Endothelial cell of umbilical vein (primary cell): ENCODE data around the gene KBTBD4. TPM values are rescaled to one million over a fixed set of nuclear protein-coding genes. Genes with fewer than 3 reads are reported as not detected.
A peak's percentile ranks its signal among the peaks of the same experiment; 100 is the strongest.

Experiments
- BruUV-seq: library from RNA; stranded (reverse); fragments of 400-500 nt; replicated peaks from 2 replicates; lab custom pipeline; 2021; lab: Mats Ljungman, UMichigan
- CTCF ChIA-PET: fragments of 300-600, 350-600 bp; sonication (Branson Sonifier 250); formaldehyde crosslinking; loops from one replicate; lab custom pipeline; 2021; ENCODE audit warnings: antibody characterized with exemption, inconsistent platforms; lab: Charles Lee
- POLR2A ChIA-PET: fragments of 300-600, 350-600 bp; sonication (Branson Sonifier 250); formaldehyde crosslinking; loops from one replicate; lab custom pipeline; 2021; ENCODE audit warnings: antibody characterized with exemption, inconsistent platforms; lab: Charles Lee
- DNase-seq: peaks from one replicate; pipeline ENCODE4 v3.0.0-alpha.2; 2011; ENCODE audit warnings: low read depth, low spot score
- FAIRE-seq: peaks from 2 replicates; lab custom pipeline; 2011; peaks lifted over from hg19 to GRCh38; lab: Jason Lieb, UNC
- H2AFZ ChIP-seq: 2 replicates; pipeline ENCODE4 v1.6.0; 2012; ENCODE audit warnings: low read depth, low read length, control low read depth, inconsistent platforms
- H3K27ac ChIP-seq: 2 replicates; pipeline ENCODE4 v1.5.1; 2011; ENCODE audit warnings: low read depth, mild to moderate bottlenecking, control low read depth, low read length, moderate library complexity; ENCODE audit not compliant: insufficient read depth
- H3K27me3 ChIP-seq, 2 experiments: 2 replicates each; pipeline versions ENCODE4 v1.6.0 to v1.6.1; 2011; ENCODE audit warnings: low read length in 2 of 2, mixed read lengths in 1 of 2; ENCODE audit not compliant: control insufficient read depth in 2 of 2, insufficient read depth in 2 of 2
- H3K36me3 ChIP-seq, 2 experiments: 2 replicates in 1 of 2; 3 replicates in 1 of 2; pipeline ENCODE4 v1.5.1; 2011; ENCODE audit warnings: low read length in 2 of 2, mild to moderate bottlenecking in 1 of 2, moderate library complexity in 1 of 2; ENCODE audit not compliant: control insufficient read depth in 2 of 2, insufficient read depth in 2 of 2; ENCODE audit errors: extremely low read depth in 1 of 2
- H3K4me1 ChIP-seq: 3 replicates; pipeline ENCODE4 v1.5.1; 2011; ENCODE audit warnings: mild to moderate bottlenecking, low read length; ENCODE audit not compliant: control insufficient read depth, insufficient read depth; ENCODE audit errors: extremely low read depth
- H3K4me2 ChIP-seq: 2 replicates; pipeline ENCODE4 v1.6.1; 2011; ENCODE audit warnings: low read length, control low read depth, mixed read lengths; ENCODE audit not compliant: insufficient read depth
- H3K4me3 ChIP-seq, 3 experiments: fragments of 200-600 bp in 1 of 3; sonication (generic), shearing (Covaris generic) in 1 of 3; replicated peaks in 1 of 3; 2 replicates each; pipeline ENCODE4 v1.5.1; 2011 to 2016; ENCODE audit warnings: control low read depth in 3 of 3, low read length in 3 of 3, mild to moderate bottlenecking in 2 of 3, inconsistent platforms in 1 of 3, low read depth in 1 of 3, moderate library complexity in 1 of 3; ENCODE audit not compliant: insufficient read depth in 1 of 3
- H3K79me2 ChIP-seq: 2 replicates; pipeline ENCODE4 v1.6.0; 2012; ENCODE audit warnings: low read length, inconsistent platforms; ENCODE audit not compliant: control insufficient read depth, insufficient read depth
- H3K9ac ChIP-seq: replicated peaks from 2 replicates; pipeline ENCODE3; 2011; ENCODE audit warnings: low read length, control low read depth; ENCODE audit not compliant: insufficient read depth; ENCODE audit errors: extremely low read depth
- H3K9me1 ChIP-seq: replicated peaks from 3 replicates; pipeline ENCODE4 v1.6.0; 2011; ENCODE audit warnings: mild to moderate bottlenecking, low read length; ENCODE audit not compliant: control insufficient read depth, insufficient read depth; ENCODE audit errors: extremely low read depth
- H3K9me3 ChIP-seq: replicated peaks from 2 replicates; pipeline ENCODE4 v1.5.1; 2012; ENCODE audit warnings: low read length, inconsistent platforms; ENCODE audit not compliant: control insufficient read depth, insufficient read depth
- H4K20me1 ChIP-seq: replicated peaks from 2 replicates; pipeline ENCODE3; 2011; ENCODE audit warnings: mild to moderate bottlenecking, low read length; ENCODE audit not compliant: control insufficient read depth, insufficient read depth; ENCODE audit errors: extremely low read depth
- EZH2 ChIP-seq: IDR thresholded peaks from 2 replicates; pipeline ENCODE4 v1.6.1; 2012; ENCODE audit warnings: borderline replicate concordance, low read depth, mild to moderate bottlenecking, moderate library complexity, low read length, inconsistent platforms; ENCODE audit not compliant: severe bottlenecking
- FOS ChIP-seq: IDR thresholded peaks from 2 replicates; pipeline ENCODE4 v1.6.1; 2011; ENCODE audit warnings: mild to moderate bottlenecking, low read length, moderate library complexity, borderline replicate concordance; ENCODE audit not compliant: insufficient read depth
- POLR2AphosphoS5 ChIP-seq: IDR thresholded peaks from 2 replicates; pipeline ENCODE4 v1.6.1; 2012; ENCODE audit warnings: low read depth, mild to moderate bottlenecking, control low read depth, low read length, moderate library complexity; ENCODE audit not compliant: insufficient read depth
- dilution Hi-C: fragments of 300-500 bp; cut with MboI; formaldehyde crosslinking; loops from one replicate; pipeline ENCODE4 v1.15.0; 2019; ENCODE audit warnings: low sequenced_read_pairs; ENCODE audit not compliant: extremely low pct_ligation_motif_present
- intact Hi-C: fragments of 100-400 bp; cut with micrococcal nuclease; formaldehyde crosslinking; loops from one replicate; pipeline ENCODE4 v1.10.0; 2022
- polyA plus RNA-seq, 4 experiments: library from polyadenylated mRNA; depleted of rRNA in 3 of 4; stranded (reverse) in 3 of 4; unstranded in 1 of 4; fragments of >200 nt; gene quantifications; 2 replicates each; pipeline versions ENCODE4 v1.2.1 to v1.2.3, GENCODE V29; 2011 to 2012; ENCODE audit warnings: missing spikeins in 1 of 4
- total RNA-seq: library from RNA; stranded (reverse); gene quantifications from 2 replicates; pipeline ENCODE4 v1.2.3, GENCODE V29; 2021

Gene KBTBD4
- total and polyA plus RNA-seq, 2 donors (not counting 3 experiments of a cell fraction or from before 2014, with no cell fraction given), result 16.3 to 23.2 TPM

GRCh38 chr11:47593934-47594855 lies 15.4 kb upstream of the KBTBD4 start, which contains the start of gene C1QTNF4:
TSS of gene C1QTNF4 (minus strand) at chr11:47594411. CDS start at chr11:47590810, 3,601 bp downstream.
- Histone ChIP-seq H3K27me3 (peaks cover 32 to 40% of the 10 kb centered on the region in 2 experiments), H3K4me3 (peak within 1 kb of the TSS in 1 of 3 experiments; percentile 11), H3K4me2 (peak within 1 kb of the TSS; percentile 36), H4K20me1 (no peaks in the 10 kb centered on the region), H3K27ac (no peak within 1 kb of the TSS), H3K4me1 (peaks cover 10% of the 10 kb centered on the region), H3K36me3 (no peaks in the 10 kb centered on the region), H3K9me3 (no peaks in the 10 kb centered on the region), H2AFZ (no peak within 1 kb of the TSS), H3K79me2 (no peaks in the 10 kb centered on the region), H3K9ac (no peak within 1 kb of the TSS), H3K9me1 (no peaks in the 10 kb centered on the region)
- FAIRE-seq, result no peak
- ChIA-PET POLR2A (interaction anchor here (0.6 to 1.8 kb wide), 3 partner anchors 12 to 82 kb away, joined by 3 to 8 read pairs (median 4); no protein-coding TSS in a partner anchor), CTCF (interaction anchor here (0.6 to 1.4 kb wide), 4 partner anchors 8 to 955 kb away, joined by 3 read pairs; partner anchors contain the start of genes CELF1 and FAM180B)
- intact Hi-C loops (no loop called here), dilution Hi-C loops (no loop called here)
- DNase-seq, result no peak
- no TSS peak for BruUV-seq
- TF ChIP-seq POLR2AphosphoS5, result no peak
- peak; percentile 92 for TF ChIP-seq EZH2

- TF ChIP-seq POLR2AphosphoS5, result no peak
- peak; percentile 53 for TF ChIP-seq EZH2
- no peak for TF ChIP-seq FOS
- peak overlapping the region; percentile 36 for H3K4me2 ChIP-seq
- no peak for DNase-seq
- BruUV-seq, result no TSS peak
- H3K4me1 ChIP-seq, result peaks cover 10% of the 10 kb centered on the region
- POLR2A ChIA-PET, result interaction anchor here (0.6 kb wide), 1 partner anchor 31 kb away, joined by 8 read pairs; no protein-coding TSS in a partner anchor
- no peak overlapping the region for H3K27ac ChIP-seq
- CTCF ChIA-PET, result interaction anchor here (0.6 kb wide), 1 partner anchor 955 kb away, joined by 3 read pairs; no protein-coding TSS in a partner anchor
- FAIRE-seq, result no peak
- no peaks in the 10 kb centered on the region for H3K9me3 ChIP-seq
- intact Hi-C loops (no loop called here), dilution Hi-C loops (no loop called here)
- H4K20me1 ChIP-seq, result no peaks in the 10 kb centered on the region
- H3K4me3 ChIP-seq, result no peak overlapping the region
- no peak overlapping the region for H2AFZ ChIP-seq
- no peaks in the 10 kb centered on the region for H3K36me3 ChIP-seq
- no peaks in the 10 kb centered on the region for H3K9me1 ChIP-seq
- no peaks in the 10 kb centered on the region for H3K79me2 ChIP-seq
- peaks cover 32 to 40% of the 10 kb centered on the region in 2 experiments for H3K27me3 ChIP-seq
- H3K9ac ChIP-seq, result no peak overlapping the region
Observed at GRCh38 chr11:47593492-47593933, 14.7 kb upstream of the KBTBD4 start.
